H54 (cell line): Measurements from ENCODE around the gene ITPR3.

ENCODE experiments used
- DNase-seq: peaks from one replicate; pipeline ENCODE4 v3.0.0; 2011; ENCODE audit warnings: low spot score, mixed read lengths; ENCODE audit not compliant: insufficient read length
- FAIRE-seq: peaks from 3 replicates; lab custom pipeline; 2011; peaks lifted over from hg19 to GRCh38; lab: Jason Lieb, UNC
- POLR2A ChIP-seq: IDR thresholded peaks from 2 replicates; pipeline ENCODE4 v1.6.1; 2011; ENCODE audit warnings: low read depth, mild to moderate bottlenecking, low read length

Gene ITPR3

GRCh38 chr6:33699739-33700138 lies 78.6 kb downstream of the ITPR3 start:
- FAIRE-seq (no peak), DNase-seq (no peak)
- no peak for TF ChIP-seq POLR2A

GRCh38 chr6:33700391-33701050 lies 79.4 kb downstream of the ITPR3 start:
- FAIRE-seq (peak; percentile 36), DNase-seq (peak; percentile 44)
- no peak for TF ChIP-seq POLR2A

GRCh38 chr6:33702345-33702977 lies 81.3 kb downstream of the ITPR3 start:
- FAIRE-seq = peak; percentile 36
- peak; percentile 60 for DNase-seq

DNA sequence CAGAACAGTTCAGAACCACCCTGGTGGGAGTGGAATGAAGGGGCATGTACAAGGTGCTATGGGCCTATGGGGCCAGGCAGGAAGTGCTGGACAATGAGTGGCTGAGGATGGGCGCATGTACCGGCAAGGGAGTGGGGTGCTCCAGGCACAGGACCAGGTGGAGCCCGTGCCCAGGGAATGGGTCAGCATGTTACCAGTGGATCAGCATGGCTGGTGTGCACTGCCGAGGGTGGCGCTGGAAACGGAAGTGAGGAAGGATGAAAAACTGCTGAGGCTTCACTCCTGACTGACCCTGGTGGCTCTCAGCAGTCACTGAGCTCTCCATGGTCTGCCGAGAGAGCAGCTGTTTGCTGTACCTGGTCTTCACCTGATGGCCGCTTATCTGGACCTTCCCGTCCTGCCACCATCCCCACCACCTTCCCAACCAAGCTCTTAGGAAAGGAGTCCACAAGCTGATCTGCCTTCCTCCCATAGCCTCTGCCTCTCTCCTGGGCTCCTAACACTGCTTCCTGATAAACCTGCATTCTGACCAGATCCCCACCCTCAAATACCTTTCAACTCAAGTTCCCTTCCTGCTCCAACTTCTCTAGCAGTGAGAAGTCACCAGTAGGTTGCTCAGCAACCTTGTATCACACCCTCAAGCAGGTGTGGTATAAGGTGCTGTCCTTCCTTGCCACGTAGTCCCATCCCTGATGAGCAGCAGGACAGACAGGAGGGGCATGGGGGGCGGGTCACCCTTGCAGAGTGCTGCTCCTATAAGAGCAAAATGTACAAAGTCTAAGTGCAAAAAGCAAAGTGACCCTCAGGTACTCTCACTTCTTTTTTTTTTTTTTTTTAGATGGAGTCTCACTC lies 83.3 kb downstream of the ITPR3 start:
- TF ChIP-seq POLR2A = no peak
- FAIRE-seq (no peak), DNase-seq (no peak)

More at GRCh38 chr6:33702345-33702977, 81.3 kb downstream of the ITPR3 start:
- TF ChIP-seq POLR2A = no peak

GRCh38 chr6:33705268-33705885 lies 84.3 kb downstream of the ITPR3 start:
- no peak for FAIRE-seq
- TF ChIP-seq POLR2A = no peak
- DNase-seq = no peak

DNA sequence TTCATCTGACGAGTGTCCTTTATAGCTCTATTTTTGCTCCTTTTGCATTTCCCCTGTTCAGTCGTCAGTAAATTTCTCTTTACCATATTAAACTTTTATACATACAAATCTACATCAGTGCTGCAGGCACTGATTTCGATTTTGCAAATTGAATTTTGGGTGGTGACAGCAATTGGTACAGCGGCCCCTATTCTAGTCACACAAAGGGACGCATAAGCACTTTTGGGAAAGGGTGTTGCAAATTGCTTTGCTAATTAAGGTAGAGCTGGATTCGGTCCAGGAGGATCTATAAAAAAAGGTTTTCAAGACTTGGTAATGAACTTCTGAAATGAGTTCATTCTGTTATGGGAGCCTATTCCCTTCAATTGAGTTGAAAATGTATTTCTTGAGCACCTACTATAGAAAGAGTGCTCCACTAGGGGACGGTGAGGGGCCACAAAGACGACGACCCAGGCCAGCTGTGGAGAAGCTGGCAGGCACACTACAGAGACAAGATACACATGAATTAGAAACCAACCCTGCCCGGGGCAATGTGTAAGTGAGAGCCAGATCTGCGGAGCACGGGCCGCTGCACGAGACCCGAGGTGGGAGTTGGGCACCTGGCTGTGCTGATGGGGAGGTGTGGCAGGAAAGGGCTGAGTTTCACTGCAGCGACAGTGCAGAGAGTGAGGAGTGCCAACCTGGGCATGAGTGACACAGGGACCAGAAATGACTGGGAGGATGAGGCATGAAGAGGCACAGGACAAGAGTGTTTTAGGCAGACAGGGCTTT lies 85.0 kb downstream of the ITPR3 start:
- no peak for TF ChIP-seq POLR2A
- no peak for FAIRE-seq
- no peak for DNase-seq

DNA sequence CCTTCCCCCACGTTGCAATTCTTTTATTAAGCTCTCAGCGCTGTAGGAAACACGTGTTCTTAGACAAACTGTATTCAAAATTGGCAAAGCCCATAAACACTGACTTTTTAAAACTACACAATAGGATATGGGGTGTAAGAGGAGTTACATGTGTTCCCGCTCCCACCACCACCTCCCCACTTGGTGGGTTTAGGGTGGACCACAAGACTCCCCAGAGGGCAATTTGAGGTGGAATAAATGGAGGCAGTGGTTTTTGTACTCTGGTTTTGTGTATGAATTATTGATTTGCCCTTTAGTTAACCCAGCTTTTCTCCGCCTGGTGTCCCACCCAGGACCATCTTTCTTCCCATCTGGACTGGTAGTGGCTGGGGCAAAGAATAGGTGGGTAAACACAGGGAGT lies 86.6 kb downstream of the ITPR3 start:
- DNase-seq (no peak), FAIRE-seq (no peak)
- no peak for TF ChIP-seq POLR2A

GRCh38 chr6:33708516-33709204 lies 87.5 kb downstream of the ITPR3 start:
- FAIRE-seq = no peak
- DNase-seq = no peak
- TF ChIP-seq POLR2A = no peak

GRCh38 chr6:33709605-33710295 lies 88.6 kb downstream of the ITPR3 start:
- DNase-seq = no peak
- TF ChIP-seq POLR2A = no peak
- no peak for FAIRE-seq

GRCh38 chr6:33710296-33711121 lies 89.4 kb downstream of the ITPR3 start:
- DNase-seq = no peak
- FAIRE-seq = no peak
- TF ChIP-seq POLR2A = no peak
